SK-N-SH (cell line): Measurements from ENCODE around the gene THEM5. TPM values are rescaled to one million over a fixed set of nuclear protein-coding genes. Genes with fewer than 3 reads are reported as not detected.

ENCODE experiments used
- CTCF ChIA-PET: fragments of 300-600, 350-600 bp; formaldehyde crosslinking; extraction: SDS; loops from one replicate; lab custom pipeline; 2021; lab: Yijun Ruan, JAX
- POLR2A ChIA-PET: fragments of 350-600 bp; sonication (Branson Sonifier 250); formaldehyde crosslinking; extraction: SDS; loops from one replicate; lab custom pipeline; 2020; ENCODE audit warnings: antibody characterized with exemption, inconsistent platforms; lab: Yijun Ruan, JAX
- DNase-seq: peaks from one replicate; pipeline ENCODE4 v3.0.0; 2012
- H2AFZ ChIP-seq: fragments of 200-600 bp; sonication (generic); 2 replicates; pipeline ENCODE4 v1.8.1; 2016; ENCODE audit warnings: antibody characterized with exemption, mild to moderate bottlenecking, low read depth
- H3F3A ChIP-seq: fragments of 200-600 bp; sonication (generic); replicated peaks from 2 replicates; pipeline ENCODE3; 2016; ENCODE audit warnings: antibody characterized with exemption, mild to moderate bottlenecking; ENCODE audit not compliant: insufficient read depth
- H3K27ac ChIP-seq, 2 experiments: fragments of 200-500 bp in 1 of 2; fragments of 200-600 bp in 1 of 2; sonication (Bioruptor generic) in 1 of 2; sonication (generic), shearing (Covaris generic) in 1 of 2; 2 replicates each; pipeline versions ENCODE4 v1.5.1 to v1.6.1; 2014 to 2016; ENCODE audit warnings: low read depth in 2 of 2, inconsistent platforms in 1 of 2, low read length in 1 of 2, mild to moderate bottlenecking in 1 of 2, mixed read lengths in 1 of 2
- H3K27me3 ChIP-seq: fragments of 200-600 bp; sonication (generic), shearing (Covaris generic); 2 replicates; pipeline ENCODE4 v1.6.1; 2016; ENCODE audit warnings: mixed run types; ENCODE audit not compliant: insufficient read depth
- H3K36me3 ChIP-seq, 2 experiments: fragments of 200-500 bp in 1 of 2; fragments of 200-600 bp in 1 of 2; sonication (Bioruptor generic) in 1 of 2; sonication (generic) in 1 of 2; replicated peaks in 1 of 2; 2 replicates each; pipeline versions ENCODE3 to v1.5.1; 2014 to 2016; ENCODE audit warnings: low read length in 1 of 2, mild to moderate bottlenecking in 1 of 2; ENCODE audit not compliant: insufficient read depth in 2 of 2, control insufficient read depth in 1 of 2
- H3K4me1 ChIP-seq, 2 experiments: fragments of 200-500 bp in 1 of 2; fragments of 200-600 bp in 1 of 2; sonication (Bioruptor generic) in 1 of 2; sonication (generic), shearing (Covaris generic) in 1 of 2; 2 replicates each; pipeline versions ENCODE4 v1.5.1 to v1.6.1; 2014 to 2016; ENCODE audit warnings: low read depth in 1 of 2, low read length in 1 of 2, mixed run types in 1 of 2; ENCODE audit not compliant: insufficient read depth in 2 of 2, control insufficient read depth in 1 of 2
- H3K4me2 ChIP-seq: fragments of 200-600 bp; sonication (generic), shearing (Covaris generic); 2 replicates; pipeline ENCODE4 v1.6.1; 2017; ENCODE audit warnings: mixed run types
- H3K4me3 ChIP-seq, 2 experiments: fragments of 200-500 bp in 1 of 2; fragments of 200-600 bp in 1 of 2; sonication (Bioruptor generic) in 1 of 2; sonication (generic), shearing (Covaris generic) in 1 of 2; 2 replicates each; pipeline versions ENCODE4 v1.5.1 to v1.8.1; 2014 to 2016; ENCODE audit warnings: low read depth in 2 of 2, inconsistent platforms in 1 of 2, low read length in 1 of 2, mild to moderate bottlenecking in 1 of 2, mixed read lengths in 1 of 2, moderate library complexity in 1 of 2
- H3K79me2 ChIP-seq: fragments of 200-600 bp; sonication (generic); 2 replicates; pipeline ENCODE4 v1.8.1; 2017; ENCODE audit warnings: mild to moderate bottlenecking; ENCODE audit not compliant: insufficient read depth
- H3K9ac ChIP-seq: fragments of 200-600 bp; sonication (generic); 2 replicates; pipeline ENCODE4 v1.6.1; 2017; ENCODE audit warnings: mixed run types
- H3K9me2 ChIP-seq: fragments of 200-600 bp; sonication (generic); 2 replicates; pipeline ENCODE4 v1.6.1; 2017; ENCODE audit warnings: mixed run types
- H3K9me3 ChIP-seq: fragments of 200-600 bp; sonication (generic); 2 replicates; pipeline ENCODE4 v1.6.1; 2017; ENCODE audit warnings: mixed run types, mild to moderate bottlenecking, moderate library complexity
- H4K20me1 ChIP-seq: fragments of 200-600 bp; sonication (generic); 2 replicates; pipeline ENCODE4 v1.6.1; 2017; ENCODE audit warnings: mild to moderate bottlenecking, mixed run types; ENCODE audit not compliant: insufficient read depth
- CHD2 ChIP-seq: fragments of 150-350 bp; IDR thresholded peaks from 2 replicates; pipeline ENCODE4 v1.6.1; 2018; ENCODE audit warnings: low read length; ENCODE audit not compliant: partially characterized antibody
- CTCF ChIP-seq: fragments of 200-600 bp; sonication (generic); IDR thresholded peaks from 2 replicates; pipeline ENCODE4 v1.6.1; 2017; ENCODE audit warnings: antibody characterized with exemption, mild to moderate bottlenecking, moderate library complexity
- EZH2phosphoT487 ChIP-seq: fragments of 200-600 bp; sonication (generic); IDR thresholded peaks from 2 replicates; pipeline ENCODE4 v1.6.1; 2017; ENCODE audit warnings: low read depth, mixed run types, mild to moderate bottlenecking, antibody characterized with exemption, moderate library complexity, borderline replicate concordance
- FOXM1 ChIP-seq: IDR thresholded peaks from 2 replicates; pipeline ENCODE4 v1.4.0; 2012; ENCODE audit warnings: low read depth, mild to moderate bottlenecking
- IRF3 ChIP-seq: fragments of 150-350 bp; IDR thresholded peaks from 2 replicates; pipeline ENCODE4 v1.6.1; 2016; ENCODE audit warnings: mild to moderate bottlenecking, low read depth, low read length
- JUND ChIP-seq: IDR thresholded peaks from 2 replicates; pipeline ENCODE4 v1.4.0; 2012
- MAX ChIP-seq: IDR thresholded peaks from 2 replicates; pipeline ENCODE4 v1.4.0; 2012; ENCODE audit warnings: low read depth
- MEF2A ChIP-seq: IDR thresholded peaks from 2 replicates; pipeline ENCODE4 v1.4.0; 2012; ENCODE audit warnings: low read depth, borderline replicate concordance
- MXI1 ChIP-seq: IDR thresholded peaks from 2 replicates; pipeline ENCODE4 v1.6.1; 2012; ENCODE audit warnings: mild to moderate bottlenecking, low read depth, low read length, improper control_type of control experiment
- NFIC ChIP-seq: IDR thresholded peaks from 2 replicates; pipeline ENCODE4 v1.4.0; 2012; ENCODE audit warnings: borderline replicate concordance
- NRF1 ChIP-seq: IDR thresholded peaks from 2 replicates; pipeline ENCODE4 v1.6.1; 2012; ENCODE audit warnings: low read depth, mild to moderate bottlenecking, low read length
- RAD21 ChIP-seq: IDR thresholded peaks from 2 replicates; pipeline ENCODE4 v1.6.1; 2012; ENCODE audit warnings: mild to moderate bottlenecking, low read length
- RCOR1 ChIP-seq: fragments of 150-350 bp; IDR thresholded peaks from 2 replicates; pipeline ENCODE4 v1.6.1; 2017; ENCODE audit warnings: antibody characterized with exemption, low read length
- RXRA ChIP-seq: IDR thresholded peaks from 2 replicates; pipeline ENCODE4 v1.4.0; 2012; ENCODE audit warnings: low read depth, mild to moderate bottlenecking, borderline replicate concordance
- TAF1 ChIP-seq: IDR thresholded peaks from 2 replicates; pipeline ENCODE4 v1.6.1; 2012; ENCODE audit warnings: low read depth, mild to moderate bottlenecking, low read length, moderate library complexity, borderline replicate concordance
- TCF12 ChIP-seq: IDR thresholded peaks from 2 replicates; pipeline ENCODE4 v1.4.0; 2012
- TEAD4 ChIP-seq: IDR thresholded peaks from 2 replicates; pipeline ENCODE4 v1.4.0; 2012; ENCODE audit warnings: mild to moderate bottlenecking, borderline replicate concordance; ENCODE audit not compliant: insufficient read depth
- USF2 ChIP-seq: fragments of 150-350 bp; IDR thresholded peaks from 2 replicates; pipeline ENCODE4 v1.6.1; 2017; ENCODE audit warnings: antibody characterized with exemption, low read length, low read depth, borderline replicate concordance
- YY1 ChIP-seq: IDR thresholded peaks from 2 replicates; pipeline ENCODE4 v1.4.0; 2012; ENCODE audit warnings: low read depth, mild to moderate bottlenecking
- WGBS: methylation state at CpG from one replicate; pipeline ENCODE4 v1.1.6; 2017; ENCODE audit warnings: low lambda C conversion rate; 5-methylcytosine and 5-hydroxymethylcytosine counted together
- polyA plus RNA-seq, 3 experiments: library from polyadenylated mRNA; depleted of rRNA; stranded (reverse); fragments of >200 nt; gene quantifications; 2 replicates each; pipeline ENCODE4 v1.2.3, GENCODE V29; 2012

THEM5 gene, protein sequence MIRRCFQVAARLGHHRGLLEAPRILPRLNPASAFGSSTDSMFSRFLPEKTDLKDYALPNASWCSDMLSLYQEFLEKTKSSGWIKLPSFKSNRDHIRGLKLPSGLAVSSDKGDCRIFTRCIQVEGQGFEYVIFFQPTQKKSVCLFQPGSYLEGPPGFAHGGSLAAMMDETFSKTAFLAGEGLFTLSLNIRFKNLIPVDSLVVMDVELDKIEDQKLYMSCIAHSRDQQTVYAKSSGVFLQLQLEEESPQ
- polyA plus RNA-seq (2012; rRNA removed): not detected in 2 replicates
- not detected in 2 replicates for polyA plus RNA-seq (2012; cell fraction: cytosol; rRNA removed)
- not detected in 2 replicates for polyA plus RNA-seq (2012; cell fraction: nucleus; rRNA removed)

DNA sequence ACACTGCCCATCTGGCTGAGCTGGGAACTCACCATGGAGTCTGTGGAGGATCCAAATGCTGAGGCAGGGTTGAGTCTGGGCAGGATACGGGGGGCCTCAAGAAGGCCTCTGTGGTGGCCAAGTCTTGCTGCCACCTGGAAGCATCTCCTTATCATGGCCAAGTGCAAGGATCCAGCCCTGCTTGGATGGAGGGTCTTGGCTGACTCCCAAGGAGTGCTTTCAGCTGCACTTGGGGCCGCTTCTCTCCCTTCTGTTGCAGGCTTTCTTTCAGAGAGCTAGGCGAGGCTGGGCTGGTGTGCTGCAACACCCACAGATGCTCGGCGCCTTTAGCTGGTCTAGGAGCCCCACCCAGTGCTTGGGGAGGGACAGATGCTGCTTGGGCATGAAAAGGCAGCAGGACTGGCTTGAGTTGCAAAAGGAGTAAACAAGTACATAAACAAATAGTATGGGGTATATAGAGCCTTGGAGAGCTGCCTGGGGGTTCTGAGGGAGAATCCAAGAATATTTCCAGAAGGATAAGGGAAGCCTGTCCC, at the start of gene THEM5:
TSS of gene THEM5 (minus strand) at position 302 of the 533 bp plus-strand sequence. CDS start at position 155, 147 bp downstream.
- no peaks in the 10 kb centered on the region for H3F3A ChIP-seq
- no peak within 1 kb of the TSS for H3K4me2 ChIP-seq
- POLR2A ChIA-PET: no interaction called here
- no peak within 1 kb of the TSS for H3K27ac ChIP-seq
- 54% methylated on average over 2 of the region's 5 CpGs for WGBS
- H4K20me1 ChIP-seq: no peaks in the 10 kb centered on the region
- TF ChIP-seq EZH2phosphoT487 (no peak), TCF12 (no peak), JUND (no peak), RAD21 (no peak), MXI1 (no peak), IRF3 (no peak), NRF1 (no peak), RXRA (no peak), TAF1 (no peak), NFIC (no peak), USF2 (no peak), CTCF (no peak), MEF2A (no peak), TEAD4 (no peak), MAX (no peak), YY1 (no peak), RCOR1 (no peak), FOXM1 (no peak), CHD2 (no peak)
- no peaks in the 10 kb centered on the region for H3K9me2 ChIP-seq
- CTCF ChIA-PET: interaction anchor here (0.9 to 1.2 kb wide), 2 partner anchors 17 to 148 kb away, joined by 3 to 5 read pairs; no protein-coding TSS in a partner anchor
- no peak within 1 kb of the TSS for H2AFZ ChIP-seq
- H3K9me3 ChIP-seq: no peaks in the 10 kb centered on the region
- H3K4me1 ChIP-seq: peaks cover 0 to 31% of the 10 kb centered on the region in 2 experiments; a peak in 1 of 4 replicates
- no peak within 1 kb of the TSS for H3K4me3 ChIP-seq
- no peak for DNase-seq
- H3K36me3 ChIP-seq: no peaks in the 10 kb centered on the region
- H3K9ac ChIP-seq: no peak within 1 kb of the TSS
- H3K79me2 ChIP-seq: no peaks in the 10 kb centered on the region
- peaks cover 5% of the 10 kb centered on the region; the same call in 1 of the 2 replicates for H3K27me3 ChIP-seq
